ENCODE measurements around the gene GALNTL6.

DNA sequence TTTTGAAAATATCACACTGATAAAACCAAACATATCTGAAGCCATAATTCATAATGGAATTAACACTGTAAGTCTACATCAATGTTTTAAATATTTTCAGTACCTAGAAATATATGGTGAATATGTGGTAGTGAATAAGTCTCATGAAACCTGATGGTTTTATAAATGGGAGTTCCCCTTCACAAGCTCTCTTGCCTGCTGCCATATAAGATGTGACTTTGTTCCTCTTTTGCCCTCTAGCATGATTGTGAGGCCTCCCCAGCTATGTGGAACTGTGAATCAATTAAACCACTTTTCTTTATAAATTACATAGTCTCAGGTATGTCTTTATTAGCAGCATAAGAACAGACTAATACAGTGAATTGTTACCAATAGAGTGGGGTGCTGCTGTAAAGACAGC is 818.6 kb downstream of the GALNTL6 start:
- TF ChIP-seq, protein P1, sequence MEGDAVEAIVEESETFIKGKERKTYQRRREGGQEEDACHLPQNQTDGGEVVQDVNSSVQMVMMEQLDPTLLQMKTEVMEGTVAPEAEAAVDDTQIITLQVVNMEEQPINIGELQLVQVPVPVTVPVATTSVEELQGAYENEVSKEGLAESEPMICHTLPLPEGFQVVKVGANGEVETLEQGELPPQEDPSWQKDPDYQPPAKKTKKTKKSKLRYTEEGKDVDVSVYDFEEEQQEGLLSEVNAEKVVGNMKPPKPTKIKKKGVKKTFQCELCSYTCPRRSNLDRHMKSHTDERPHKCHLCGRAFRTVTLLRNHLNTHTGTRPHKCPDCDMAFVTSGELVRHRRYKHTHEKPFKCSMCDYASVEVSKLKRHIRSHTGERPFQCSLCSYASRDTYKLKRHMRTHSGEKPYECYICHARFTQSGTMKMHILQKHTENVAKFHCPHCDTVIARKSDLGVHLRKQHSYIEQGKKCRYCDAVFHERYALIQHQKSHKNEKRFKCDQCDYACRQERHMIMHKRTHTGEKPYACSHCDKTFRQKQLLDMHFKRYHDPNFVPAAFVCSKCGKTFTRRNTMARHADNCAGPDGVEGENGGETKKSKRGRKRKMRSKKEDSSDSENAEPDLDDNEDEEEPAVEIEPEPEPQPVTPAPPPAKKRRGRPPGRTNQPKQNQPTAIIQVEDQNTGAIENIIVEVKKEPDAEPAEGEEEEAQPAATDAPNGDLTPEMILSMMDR (IDR thresholded peaks at IDR 0.05; ENCODE audit: insufficient read depth, low read depth, low read length) = no peak
- no peak for TF ChIP-seq EZH2 (IDR thresholded peaks at IDR 0.05; ENCODE audit: insufficient read depth, low read length)
